ENCODE measurements around the gene CLEC2L.

Gene CLEC2L

GRCh38 chr7:139505563-139505962 is 17.9 kb upstream of the CLEC2L start:
- H3K36me3 ChIP-seq (ENCODE audit: insufficient read depth, low read length) = no peaks in the 10 kb centered on the region

DNA sequence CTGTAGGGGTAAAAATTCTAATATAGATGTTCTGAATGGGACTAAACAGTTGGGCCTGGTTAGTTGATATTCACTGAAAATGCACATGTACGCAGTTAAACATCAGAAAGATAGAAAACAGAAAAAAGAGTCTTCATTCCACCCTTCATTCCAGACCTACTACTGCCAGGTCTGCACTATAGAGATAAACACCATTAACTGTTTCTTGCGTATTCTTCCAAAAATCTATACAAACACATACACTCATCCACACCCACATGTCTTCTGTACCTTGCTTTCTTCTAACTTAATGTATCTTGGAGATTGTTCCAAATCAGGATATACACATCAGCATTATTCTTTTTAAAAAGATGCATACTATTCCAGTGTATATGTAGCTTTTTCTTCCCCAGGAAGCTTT is 13.9 kb upstream of the CLEC2L start:
- Histone ChIP-seq H3K27me3 (ENCODE audit: insufficient read depth, low read length) (no peaks in the 10 kb centered on the region), H3K79me2 (ENCODE audit: insufficient read depth, low read length) (no peaks in the 10 kb centered on the region), H3K9ac (ENCODE audit: low read length) (no peak overlapping the region), H3K36me3 (ENCODE audit: insufficient read depth, low read length) (no peaks in the 10 kb centered on the region), H3F3A (ENCODE audit: insufficient read depth, low read length) (no peaks in the 10 kb centered on the region), H3K9me2 (ENCODE audit: low read depth, low read length) (no peaks in the 10 kb centered on the region), H3K4me3 (ENCODE audit: low read depth, low read length, poor library complexity, severe bottlenecking) (no peak overlapping the region), H3K4me1 (ENCODE audit: insufficient read depth, low read length, severe bottlenecking) (no peaks in the 10 kb centered on the region), H2AFZ (ENCODE audit: low read length) (no peak overlapping the region), H3K9me3 (ENCODE audit: low read length) (no peaks in the 10 kb centered on the region), H4K20me1 (ENCODE audit: insufficient read depth, low read length) (no peaks in the 10 kb centered on the region), H3K27ac (ENCODE audit: low read depth, low read length, poor library complexity, severe bottlenecking) (no peak overlapping the region), H3K4me2 (ENCODE audit: low read length) (no peak overlapping the region)
- TF ChIP-seq EZH2 (IDR thresholded peaks at IDR 0.05; ENCODE audit: borderline replicate concordance, low read length) (no peak), CTCF (IDR thresholded peaks at IDR 0.05; ENCODE audit: low read length) (no peak)

More at GRCh38 chr7:139505563-139505962, 17.9 kb upstream of the CLEC2L start:
- TF ChIP-seq CTCF (IDR thresholded peaks at IDR 0.05; ENCODE audit: low read length) (peak; percentile 56), EZH2 (IDR thresholded peaks at IDR 0.05; ENCODE audit: borderline replicate concordance, low read length) (no peak)
- Histone ChIP-seq H3K9me2 (ENCODE audit: low read depth, low read length) (no peaks in the 10 kb centered on the region), H3K9me3 (ENCODE audit: low read length) (no peaks in the 10 kb centered on the region), H3K4me1 (ENCODE audit: insufficient read depth, low read length, severe bottlenecking) (no peaks in the 10 kb centered on the region), H3K27me3 (ENCODE audit: insufficient read depth, low read length) (no peaks in the 10 kb centered on the region), H3K4me2 (ENCODE audit: low read length) (no peak overlapping the region), H3K27ac (ENCODE audit: low read depth, low read length, poor library complexity, severe bottlenecking) (no peak overlapping the region), H3K9ac (ENCODE audit: low read length) (no peak overlapping the region), H2AFZ (ENCODE audit: low read length) (no peak overlapping the region), H3K79me2 (ENCODE audit: insufficient read depth, low read length) (no peaks in the 10 kb centered on the region), H3F3A (ENCODE audit: insufficient read depth, low read length) (no peaks in the 10 kb centered on the region), H3K4me3 (ENCODE audit: low read depth, low read length, poor library complexity, severe bottlenecking) (no peak overlapping the region), H4K20me1 (ENCODE audit: insufficient read depth, low read length) (no peaks in the 10 kb centered on the region)

- H3K27ac ChIP-seq (ENCODE audit: low read depth, low read length, poor library complexity, severe bottlenecking) = no peak overlapping the region
- no peaks in the 10 kb centered on the region for H3K79me2 ChIP-seq (ENCODE audit: insufficient read depth, low read length)
- no peak overlapping the region for H2AFZ ChIP-seq (ENCODE audit: low read length)
- H3K4me3 ChIP-seq (ENCODE audit: low read depth, low read length, poor library complexity, severe bottlenecking) = no peak overlapping the region
- no peaks in the 10 kb centered on the region for H3K9me2 ChIP-seq (ENCODE audit: low read depth, low read length)
- H3K36me3 ChIP-seq (ENCODE audit: insufficient read depth, low read length) = no peaks in the 10 kb centered on the region
- H4K20me1 ChIP-seq (ENCODE audit: insufficient read depth, low read length) = no peaks in the 10 kb centered on the region
- H3F3A ChIP-seq (ENCODE audit: insufficient read depth, low read length) = no peaks in the 10 kb centered on the region
- H3K9me3 ChIP-seq (ENCODE audit: low read length) = no peaks in the 10 kb centered on the region
- no peak for TF ChIP-seq EZH2 (IDR thresholded peaks at IDR 0.05; ENCODE audit: borderline replicate concordance, low read length)
- TF ChIP-seq CTCF (IDR thresholded peaks at IDR 0.05; ENCODE audit: low read length) = no peak
- H3K27me3 ChIP-seq (ENCODE audit: insufficient read depth, low read length) = peaks cover 5% of the 10 kb centered on the region; the same call in 1 of the 2 replicates
- H3K4me2 ChIP-seq (ENCODE audit: low read length) = no peak overlapping the region
- no peak overlapping the region for H3K9ac ChIP-seq (ENCODE audit: low read length)
- no peaks in the 10 kb centered on the region for H3K4me1 ChIP-seq (ENCODE audit: insufficient read depth, low read length, severe bottlenecking)
These were observed 12.2 kb upstream of the CLEC2L start for GRCh38 chr7:139511315-139511714.
